Measurements from ENCODE around the gene DNER.
"Not testable (repeated sequence)": the region's sequence is repeated elsewhere in the genome, so short reads cannot be mapped to it uniquely, and the experiment has no call there.

DNER gene

GRCh38 chr2:229620289-229620688, 94.1 kb downstream of the DNER start:
- DNase-seq = no peak

- DNase-seq = no peak
Measured at GRCh38 chr2:229616433-229616832, 97.9 kb downstream of the DNER start.

GRCh38 chr2:229614021-229614420, 100.3 kb downstream of the DNER start:
- DNase-seq = not testable (repeated sequence)

- no peak for DNase-seq
Measured at GRCh38 chr2:229612384-229612971, 101.9 kb downstream of the DNER start.

GRCh38 chr2:229611360-229611759, 103.0 kb downstream of the DNER start:
- DNase-seq = no peak

GRCh38 chr2:229610872-229611271, 103.5 kb downstream of the DNER start:
- no peak for DNase-seq

- DNase-seq = no peak
Measured at GRCh38 chr2:229610333-229610732, 104.0 kb downstream of the DNER start.

GRCh38 chr2:229601936-229602335, 112.4 kb downstream of the DNER start:
- no peak for DNase-seq

- DNase-seq = no peak
Measured at GRCh38 chr2:229601396-229601795, 113.0 kb downstream of the DNER start.

GRCh38 chr2:229598227-229598626, 116.1 kb downstream of the DNER start:
- DNase-seq = no peak

- DNase-seq = no peak
Measured at GRCh38 chr2:229596796-229597195, 117.6 kb downstream of the DNER start.

GRCh38 chr2:229591611-229592010, 122.7 kb downstream of the DNER start:
- DNase-seq = no peak

- DNase-seq = peak; percentile 10 to 28
Measured at GRCh38 chr2:229586746-229587705, 127.3 kb downstream of the DNER start.

- no peak for DNase-seq
Measured at GRCh38 chr2:229586012-229586411, 128.3 kb downstream of the DNER start.

- DNase-seq = no peak
Measured at GRCh38 chr2:229582151-229582550, 132.2 kb downstream of the DNER start.

- DNase-seq = no peak
Measured at GRCh38 chr2:229578052-229578846, 136.1 kb downstream of the DNER start.

GRCh38 chr2:229575569-229576315, 138.6 kb downstream of the DNER start:
- no peak for DNase-seq

GRCh38 chr2:229572507-229573271, 141.7 kb downstream of the DNER start:
- no peak for DNase-seq

GRCh38 chr2:229571243-229571642, 143.1 kb downstream of the DNER start:
- no peak for DNase-seq

GRCh38 chr2:229566370-229566769, 148.0 kb downstream of the DNER start:
- DNase-seq = no peak

- DNase-seq = no peak
Measured at GRCh38 chr2:229564300-229564907, 150.0 kb downstream of the DNER start.

Measured in stimulated activated CD4-positive, alpha-beta T cell treated with anti-CD3 and anti-CD28 coated beads, Interleukin-2, amount 100 ng/mL, for 48 hours (primary cell).